ENCODE results near the gene UBE2E1.
"Not testable (repeated sequence)": the region's sequence is repeated elsewhere in the genome, so short reads cannot be mapped to it uniquely, and the experiment has no call there.

UBE2E1 gene

DNA sequence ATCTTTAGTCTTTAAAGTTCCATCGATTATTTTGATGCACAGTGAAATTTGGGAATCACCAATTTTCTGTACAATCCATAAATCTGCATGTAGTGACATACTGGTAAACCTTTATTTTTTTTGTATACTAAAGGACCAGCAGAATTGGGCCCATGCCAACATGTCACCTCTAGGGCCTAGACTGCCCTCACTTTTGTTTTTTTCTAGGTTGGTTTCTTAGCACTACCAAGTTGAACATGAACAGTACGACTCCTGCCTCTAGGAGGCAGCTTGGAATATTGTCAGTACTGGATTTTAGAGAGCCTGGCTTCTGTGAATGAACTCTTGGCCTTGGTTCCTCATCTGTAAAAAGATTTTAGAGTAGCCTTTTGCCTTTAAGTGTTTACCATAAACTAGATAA is 78.7 kb downstream of the UBE2E1 start:
- DNase-seq, result no peak

DNA sequence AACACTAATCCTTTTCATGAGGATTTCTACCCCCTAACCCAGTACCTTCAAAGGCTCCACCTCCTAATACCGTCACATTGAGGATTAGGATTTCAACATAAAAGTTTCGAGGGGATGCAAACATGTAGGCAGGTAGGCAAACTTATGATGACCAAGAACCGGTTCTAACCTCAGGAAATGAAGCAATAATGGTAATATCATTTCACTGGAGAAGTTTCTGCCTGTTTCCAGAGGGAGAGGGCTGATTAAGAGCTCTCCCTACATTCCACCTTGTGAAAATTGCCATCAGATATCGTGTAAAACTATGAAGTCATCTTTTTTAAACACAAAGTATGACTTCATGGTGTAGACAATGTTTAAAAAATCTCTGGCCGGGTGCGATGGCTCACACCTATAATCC is 79.5 kb downstream of the UBE2E1 start:
- no peak for DNase-seq

DNA sequence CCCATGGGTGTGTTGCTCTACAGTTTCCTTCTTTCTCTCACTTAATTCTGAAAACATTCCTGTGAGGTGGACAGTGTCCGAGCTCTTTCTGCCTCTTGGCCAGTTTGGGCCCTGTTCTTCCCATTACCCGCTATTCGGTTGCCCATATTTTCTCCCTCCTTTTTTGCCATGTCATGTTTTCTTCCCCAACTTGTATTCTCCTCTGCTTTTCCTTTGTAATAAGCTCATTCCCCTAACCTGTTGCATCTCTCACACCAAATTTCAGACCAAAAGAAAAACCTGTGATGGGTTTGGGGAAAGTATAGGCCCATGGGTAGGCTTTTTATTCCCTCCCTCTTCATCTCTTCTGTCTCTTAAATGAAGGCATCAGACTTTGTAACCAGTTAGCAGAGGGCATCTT is 80.6 kb downstream of the UBE2E1 start:
- no peak for DNase-seq

DNA sequence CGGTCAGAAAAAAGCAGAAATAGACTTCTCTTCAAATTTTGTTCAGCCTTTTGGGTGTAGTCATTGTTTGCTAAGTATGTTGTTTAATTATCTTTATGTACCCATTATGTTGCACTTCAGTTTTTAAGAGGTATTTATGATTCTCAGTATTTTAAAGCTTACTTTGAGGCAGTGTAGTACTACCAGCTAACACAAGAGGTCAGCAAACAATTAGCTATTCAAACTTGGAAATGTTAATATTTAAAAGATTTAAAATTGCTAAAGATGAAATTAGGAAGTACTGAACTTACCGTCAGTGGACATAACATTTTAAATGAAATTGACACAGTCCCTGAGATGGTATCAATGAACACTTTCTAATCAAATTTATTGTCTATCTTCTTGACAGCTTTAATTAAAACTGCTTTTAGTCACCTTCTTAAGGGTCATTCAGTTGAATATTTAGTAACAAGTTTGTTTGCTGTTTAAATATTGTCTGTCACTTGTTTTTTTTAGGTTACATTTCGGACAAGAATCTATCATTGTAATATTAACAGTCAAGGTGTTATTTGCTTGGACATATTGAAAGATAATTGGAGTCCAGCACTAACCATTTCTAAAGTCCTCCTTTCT is 83.0 kb downstream of the UBE2E1 start:
- DNase-seq, result no peak

DNA sequence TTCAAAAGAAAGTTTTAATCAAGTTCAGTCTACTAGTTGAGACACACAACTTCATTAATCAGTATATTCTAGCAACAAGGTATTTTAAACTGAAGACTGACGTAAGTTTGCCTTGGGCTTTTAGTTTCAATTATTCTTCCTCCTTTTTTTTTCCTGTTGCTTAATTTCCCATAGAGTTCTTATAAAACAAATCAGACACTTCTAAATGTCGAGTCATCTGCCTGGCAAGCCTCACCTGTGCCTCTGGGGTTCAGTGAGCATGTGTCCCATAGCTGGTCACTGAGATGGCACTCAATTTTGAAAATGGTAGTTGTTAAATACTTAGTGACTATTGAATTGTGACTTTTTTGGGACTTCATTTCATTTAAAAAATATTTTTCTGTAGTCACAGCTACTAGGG is 83.6 kb downstream of the UBE2E1 start:
- DNase-seq, result no peak

DNA sequence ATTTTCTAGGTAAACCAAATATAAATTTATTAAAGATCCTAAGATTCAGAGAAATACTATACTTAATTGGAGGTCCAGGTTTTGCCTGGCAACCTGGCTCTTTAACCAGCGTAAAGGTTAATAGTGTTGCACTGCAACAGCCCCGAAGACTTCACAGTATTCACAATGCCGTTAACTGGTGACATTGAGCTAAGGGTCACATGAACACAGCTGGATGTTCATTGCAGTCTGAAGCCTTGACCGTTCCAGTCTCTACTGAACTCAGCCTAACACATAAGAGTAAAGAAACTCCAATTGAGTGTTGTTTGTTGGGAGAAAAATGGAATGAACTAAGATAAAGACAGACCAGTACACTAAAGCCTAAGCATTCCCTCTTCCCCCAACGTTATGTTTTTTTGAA is 84.2 kb downstream of the UBE2E1 start:
- DNase-seq, result no peak

DNA sequence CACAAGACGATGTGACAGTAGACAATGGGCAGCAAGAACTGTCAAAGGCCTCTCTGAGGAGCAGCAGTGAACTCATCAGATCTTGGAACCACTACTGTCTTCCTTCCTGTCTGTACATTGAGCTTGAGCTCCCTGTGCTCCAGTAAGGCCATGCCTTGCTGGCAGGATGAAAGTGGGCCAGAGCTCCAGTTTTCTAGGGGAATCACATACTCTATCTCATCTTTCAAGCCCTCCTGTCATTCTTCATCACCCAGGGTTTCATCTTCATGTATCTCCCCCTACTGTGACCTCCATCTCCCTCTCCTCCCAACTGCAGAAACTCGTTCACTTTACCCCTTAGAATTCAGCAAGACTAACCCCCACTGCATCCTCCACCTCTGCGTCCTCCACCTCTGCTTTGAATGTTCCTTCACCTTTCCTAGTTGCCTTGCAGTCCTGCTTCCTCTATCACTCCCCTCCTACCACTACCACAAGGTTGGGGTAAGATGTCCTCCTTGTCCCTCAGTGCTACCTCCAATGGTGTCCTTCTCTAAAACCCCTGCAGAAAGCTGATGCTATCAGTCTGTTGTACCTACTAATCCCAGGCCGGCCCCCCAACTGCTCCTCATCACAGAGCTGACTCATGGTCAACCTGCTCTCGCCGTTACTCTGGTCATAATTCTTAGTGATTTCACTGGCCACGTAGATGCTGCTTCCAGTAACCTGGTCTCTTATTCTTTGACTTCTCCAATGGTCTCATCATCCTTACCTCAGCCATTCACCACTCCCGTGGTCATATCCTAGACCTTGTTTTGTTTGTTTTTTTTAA is 88.7 kb downstream of the UBE2E1 start:
- no peak for DNase-seq

DNA sequence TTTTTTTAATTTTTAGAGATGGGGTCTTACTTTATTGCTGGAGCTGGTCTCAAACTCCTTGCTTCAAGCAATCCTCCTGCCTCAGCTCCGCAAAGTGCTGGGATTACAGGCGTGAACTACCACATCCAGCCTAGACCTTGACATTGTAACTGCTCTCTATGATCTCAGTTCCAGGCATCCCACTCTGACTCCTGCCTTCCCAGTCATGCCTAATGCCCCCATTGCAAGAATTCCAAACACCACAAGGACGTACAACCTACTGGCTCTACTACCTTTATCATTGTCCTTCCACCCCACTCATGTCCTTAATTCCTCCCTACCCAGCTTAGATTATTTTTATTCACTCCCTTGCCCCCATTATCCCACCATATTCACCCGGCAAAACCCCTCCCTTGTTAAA is 89.4 kb downstream of the UBE2E1 start:
- DNase-seq, result no peak

DNA sequence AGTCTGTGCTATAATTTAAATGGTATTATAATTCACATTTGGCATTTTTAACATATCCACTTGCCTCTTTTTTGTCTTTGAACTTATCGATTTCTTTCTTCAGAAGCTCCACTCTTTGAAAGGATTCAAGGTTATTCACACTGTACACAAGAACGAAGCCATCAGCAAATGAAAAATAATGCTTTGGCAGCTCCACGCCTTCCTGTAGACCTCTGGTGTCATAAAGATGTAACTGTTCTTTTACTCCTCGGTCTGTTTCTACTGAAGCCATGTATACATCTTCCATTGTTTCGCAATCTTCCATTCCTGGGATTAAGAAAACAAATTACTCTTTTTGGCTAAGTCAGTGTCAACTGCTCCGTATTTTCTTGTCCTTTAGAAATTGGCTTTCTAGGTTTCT is 95.0 kb downstream of the UBE2E1 start:
- no peak for DNase-seq

DNA sequence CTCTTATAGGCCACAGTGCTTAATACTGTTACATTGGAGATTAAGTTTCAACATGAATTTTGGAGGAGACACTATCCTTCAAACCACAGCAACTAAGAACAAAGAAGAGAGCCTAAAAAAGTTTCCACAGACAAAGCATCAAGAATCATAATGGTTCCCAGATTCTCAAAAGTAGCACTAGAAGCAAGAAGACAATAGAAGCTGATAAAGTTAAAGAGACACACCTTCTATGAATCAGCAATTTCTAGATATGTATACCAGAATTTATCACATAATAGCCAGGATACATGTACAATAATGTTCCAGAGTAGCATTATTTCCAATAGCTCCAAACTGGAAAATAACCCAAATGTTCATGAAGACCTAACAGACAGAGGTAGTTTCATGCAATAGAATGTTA is 98.8 kb downstream of the UBE2E1 start:
- no peak for DNase-seq

DNA sequence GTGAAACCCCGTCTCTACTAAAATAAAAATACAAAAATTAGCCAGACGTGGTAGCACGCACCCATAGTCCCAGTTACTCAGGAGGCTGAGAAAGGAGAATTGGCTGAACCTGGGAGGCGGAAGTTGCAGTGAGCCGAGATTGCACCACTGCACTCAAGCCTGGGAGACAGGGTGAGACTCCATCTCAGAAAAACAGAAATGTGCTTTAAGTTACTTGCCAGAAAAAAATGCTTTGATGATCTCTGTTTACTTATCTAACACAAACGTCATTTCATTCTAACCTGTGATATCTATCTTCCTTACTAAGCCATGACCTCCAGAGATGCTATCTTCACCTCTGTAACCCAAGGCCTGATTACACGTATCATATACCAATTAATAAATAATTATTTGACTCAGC is 103.6 kb downstream of the UBE2E1 start:
- no peak for DNase-seq

DNA sequence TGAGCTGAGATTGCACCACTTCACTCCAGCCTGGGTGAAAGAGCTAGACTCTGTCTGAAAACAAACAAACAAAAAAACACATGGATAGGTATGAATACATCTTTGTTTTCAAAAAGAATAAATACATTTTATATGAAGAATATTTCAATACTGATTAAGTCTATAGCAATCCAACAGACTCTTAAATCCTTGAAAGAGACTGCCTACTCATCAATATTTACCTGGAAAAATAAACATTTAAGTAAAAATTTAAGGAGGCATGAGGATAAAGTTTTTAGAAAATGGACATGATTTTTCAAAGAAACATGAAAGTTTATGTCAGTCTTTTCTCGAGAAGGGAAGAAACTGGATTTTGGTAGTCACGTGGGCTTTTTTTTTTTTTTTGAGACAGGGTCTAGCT is 105.6 kb downstream of the UBE2E1 start:
- DNase-seq, result no peak

DNA sequence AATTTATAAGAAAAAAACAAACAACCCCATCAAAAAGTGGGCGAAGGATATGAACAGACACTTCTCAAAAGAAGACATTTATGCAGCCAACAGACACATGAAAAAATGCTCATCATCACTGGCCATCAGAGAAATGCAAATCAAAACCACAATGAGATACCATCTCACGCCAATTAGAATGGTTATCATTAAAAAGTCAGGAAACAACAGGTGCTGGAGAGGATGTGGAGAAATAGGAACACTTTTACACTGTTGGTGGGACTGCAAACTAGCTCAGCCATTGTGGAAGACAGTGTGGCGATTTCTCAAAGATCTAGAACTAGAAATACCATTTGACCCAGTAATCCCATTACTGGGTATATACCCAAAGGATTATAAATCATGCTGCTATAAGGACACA is 106.6 kb downstream of the UBE2E1 start:
- not testable (repeated sequence) for DNase-seq

DNA sequence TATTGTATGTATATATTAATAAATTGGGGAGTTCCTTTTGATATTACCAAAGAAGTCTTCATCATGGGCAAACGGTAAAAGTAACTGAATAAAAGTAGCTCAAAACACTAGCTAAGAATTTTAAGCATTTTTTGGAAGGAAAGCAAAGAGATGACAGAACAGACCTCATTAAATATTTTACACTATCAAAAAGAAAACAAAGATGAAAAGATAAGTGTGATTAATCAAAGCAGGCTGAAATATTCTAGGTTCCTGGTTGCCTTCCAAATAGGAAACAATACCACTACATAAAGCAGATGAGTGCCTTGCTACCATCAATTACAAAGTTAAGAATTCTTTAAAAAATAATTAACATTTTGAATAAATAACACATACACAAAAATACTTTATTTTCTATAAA is 107.4 kb downstream of the UBE2E1 start:
- DNase-seq, result no peak

DNA sequence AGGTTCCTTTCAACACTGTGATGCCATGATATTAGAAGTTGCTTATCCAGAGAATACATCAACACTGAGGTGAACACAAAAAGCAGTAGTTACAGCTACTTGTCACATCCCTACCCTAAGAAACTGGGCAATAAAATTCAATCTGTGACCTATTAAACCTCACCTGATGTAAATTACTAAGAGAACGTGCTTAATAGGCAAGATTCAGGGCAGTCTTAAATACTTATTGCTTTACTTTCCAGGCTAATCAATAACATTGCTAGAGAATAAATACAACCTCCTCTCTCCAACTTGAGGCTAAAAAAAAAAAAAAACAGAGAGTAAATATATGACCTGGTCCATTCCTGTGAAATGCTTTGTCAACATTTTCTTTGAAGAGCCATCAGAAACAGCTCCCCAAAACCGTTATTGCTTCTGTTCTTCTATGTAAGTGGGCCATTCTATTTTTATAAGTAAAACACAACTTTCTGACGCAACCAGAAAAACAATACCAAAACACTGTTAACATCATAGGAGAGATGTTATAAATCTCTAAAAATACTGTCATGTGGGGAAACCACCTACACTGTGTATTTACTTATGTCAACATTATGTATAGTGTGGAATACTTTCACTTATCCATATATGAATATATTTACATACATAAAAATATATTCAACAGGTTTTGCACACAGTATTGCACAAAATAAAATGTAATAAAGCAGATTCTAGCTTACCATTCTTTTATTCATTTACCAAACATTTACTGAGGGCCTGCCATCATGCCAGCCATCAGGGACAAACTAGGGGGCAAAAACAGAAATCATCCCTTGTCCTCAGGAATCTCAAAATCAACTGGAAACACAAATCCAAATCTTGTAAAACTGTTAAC is 108.4 kb downstream of the UBE2E1 start:
- no peak for DNase-seq

DNA sequence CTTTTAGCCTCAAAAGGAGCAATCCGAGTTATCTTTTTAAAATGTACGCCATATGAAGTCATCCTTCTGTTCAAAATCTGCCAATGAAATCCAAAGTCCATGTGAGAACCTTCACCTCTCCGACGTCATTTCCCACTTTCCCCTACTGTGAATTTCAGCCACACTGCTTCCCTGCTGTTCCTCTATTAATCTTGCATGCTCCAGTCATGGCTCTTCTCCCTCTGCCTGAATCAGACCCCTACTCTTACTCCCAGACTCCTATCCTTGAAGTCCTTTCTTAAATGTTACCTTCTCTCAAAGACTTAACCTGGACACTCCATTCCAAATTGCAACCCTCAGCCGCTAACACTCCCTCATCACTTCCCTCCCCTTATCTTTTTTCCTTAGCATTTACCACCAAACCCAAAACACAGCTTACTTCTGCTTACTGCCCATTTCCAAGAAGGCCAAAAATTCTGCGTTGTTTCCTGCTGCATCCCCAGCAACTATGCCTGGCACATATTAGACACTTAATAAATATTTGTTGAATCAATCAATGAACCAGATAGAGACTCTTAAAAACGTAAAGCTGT is 109.9 kb downstream of the UBE2E1 start:
- DNase-seq, result peak; percentile 33

DNA sequence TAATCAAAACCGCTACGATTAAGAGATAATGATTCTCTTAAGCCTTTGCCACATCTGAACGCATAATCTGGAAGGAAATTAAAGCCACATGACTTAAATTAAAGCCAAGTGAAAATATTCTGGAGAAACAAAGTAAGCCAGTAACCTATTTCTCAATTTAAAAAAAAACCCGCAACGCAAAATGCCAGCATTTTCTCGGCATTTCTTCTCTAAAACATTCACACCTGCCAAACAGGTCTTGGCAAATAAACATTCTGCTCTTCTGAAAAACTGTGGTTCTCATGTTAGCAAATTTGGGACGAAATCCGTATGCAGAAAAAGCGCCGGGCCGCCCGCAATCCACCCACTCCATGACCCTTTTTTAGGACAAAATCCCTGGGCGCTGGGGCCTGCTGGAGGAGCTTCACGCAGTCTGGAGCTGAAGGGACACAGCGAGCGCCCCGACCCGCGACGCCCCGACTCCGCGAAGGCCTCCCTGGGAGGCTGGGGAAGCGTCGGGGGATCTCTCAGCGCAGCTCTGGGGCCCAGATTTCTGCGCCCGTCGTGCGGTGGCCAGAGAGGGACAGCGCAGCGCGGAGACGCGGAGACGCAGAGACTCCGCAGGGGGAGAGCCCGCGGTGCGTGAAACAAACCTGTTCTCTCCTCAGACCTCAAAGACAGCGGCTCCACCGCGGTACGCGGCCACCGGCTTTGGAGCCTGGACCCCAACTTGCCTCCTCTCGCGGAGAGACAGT is 110.6 kb downstream of the UBE2E1 start:
- no peak for DNase-seq

DNA sequence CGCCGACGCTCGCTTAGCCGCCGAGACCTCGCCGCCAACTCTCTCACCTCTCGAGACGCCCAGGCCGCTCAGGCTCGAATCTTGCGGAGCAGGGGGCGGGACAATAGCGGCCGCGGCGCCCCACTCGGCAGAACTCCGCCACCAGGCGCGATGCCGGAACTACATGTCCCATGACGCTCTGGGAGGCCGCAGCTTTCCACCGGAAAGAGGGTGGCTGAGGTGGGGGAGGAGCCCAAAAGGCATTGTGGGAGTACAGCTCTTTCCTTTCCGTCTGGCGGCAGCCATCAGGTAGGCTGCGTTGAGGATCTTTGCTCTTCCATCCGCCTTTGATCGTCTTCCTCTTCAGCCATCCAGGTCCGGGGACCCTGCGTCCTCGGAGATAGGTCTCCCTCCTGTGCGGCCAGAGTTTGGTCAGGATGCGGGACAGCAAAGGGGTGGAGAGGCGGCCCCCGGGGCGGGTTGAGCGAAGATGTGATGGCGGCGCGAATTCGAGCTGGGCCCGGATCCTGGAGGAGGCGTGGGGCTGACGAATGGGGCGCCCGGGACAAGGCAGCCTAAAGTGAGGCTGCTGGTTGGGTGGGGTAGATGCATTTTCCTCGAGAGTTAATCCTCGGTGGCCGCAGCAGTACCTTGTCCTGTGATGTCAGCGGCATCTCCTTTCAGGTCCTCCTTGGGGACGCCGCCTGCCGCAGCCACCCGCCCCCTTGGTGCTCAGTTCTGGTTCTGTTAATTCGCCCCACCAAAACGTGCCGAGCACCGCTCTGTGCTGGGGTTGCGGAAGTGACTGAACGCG is 111.3 kb downstream of the UBE2E1 start, which contains the start of the genes NKIRAS1 and RPL15:
Gene NKIRAS1, minus strand, starts transcription at position 105 of the 793 bp plus-strand sequence. CDS start 6,086 bp downstream, outside the sequence.
Gene RPL15, plus strand, starts transcription at position 247 of the 793 bp plus-strand sequence. CDS start 728 bp downstream, outside the sequence.
- DNase-seq, result peak; percentile 89

DNA sequence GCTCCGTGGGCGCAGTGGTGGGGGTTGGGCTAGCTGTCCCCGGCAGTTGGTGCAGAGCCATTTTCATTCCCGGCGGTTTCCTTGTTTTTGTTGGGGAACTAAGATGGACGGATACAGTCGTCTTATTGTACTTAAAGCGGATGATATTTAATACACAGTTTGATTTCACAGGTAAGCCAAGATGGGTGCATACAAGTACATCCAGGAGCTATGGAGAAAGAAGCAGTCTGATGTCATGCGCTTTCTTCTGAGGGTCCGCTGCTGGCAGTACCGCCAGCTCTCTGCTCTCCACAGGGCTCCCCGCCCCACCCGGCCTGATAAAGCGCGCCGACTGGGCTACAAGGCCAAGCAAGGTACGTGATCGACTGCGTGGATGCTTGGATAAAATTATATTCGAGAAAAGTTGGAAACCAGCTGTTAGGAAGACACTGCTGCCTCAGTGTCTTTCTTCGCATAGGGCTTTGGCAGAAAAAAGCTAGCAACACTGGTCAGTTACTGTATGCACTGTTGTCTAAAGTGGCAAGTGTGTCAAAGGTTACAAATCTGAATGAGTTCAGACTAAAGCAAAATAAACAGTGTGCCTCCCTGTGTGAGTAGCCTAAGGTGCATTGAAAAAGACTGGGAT is 112.0 kb downstream of the UBE2E1 start:
- not testable (repeated sequence) for DNase-seq

DNA sequence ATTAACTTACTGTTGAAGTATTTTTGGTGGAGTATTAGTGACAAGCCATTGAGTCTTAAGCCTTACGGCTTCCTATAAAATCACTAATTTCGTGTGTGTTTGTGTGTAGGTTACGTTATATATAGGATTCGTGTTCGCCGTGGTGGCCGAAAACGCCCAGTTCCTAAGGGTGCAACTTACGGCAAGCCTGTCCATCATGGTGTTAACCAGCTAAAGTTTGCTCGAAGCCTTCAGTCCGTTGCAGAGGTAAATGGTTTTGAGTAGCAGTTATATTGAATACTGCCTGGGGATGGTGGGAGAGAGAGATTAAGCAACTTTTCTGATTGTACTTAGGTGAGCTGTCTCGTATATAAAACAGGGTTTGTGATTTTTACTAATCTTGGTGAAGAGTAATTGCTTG is 112.6 kb downstream of the UBE2E1 start:
- not testable (repeated sequence) for DNase-seq

DNA sequence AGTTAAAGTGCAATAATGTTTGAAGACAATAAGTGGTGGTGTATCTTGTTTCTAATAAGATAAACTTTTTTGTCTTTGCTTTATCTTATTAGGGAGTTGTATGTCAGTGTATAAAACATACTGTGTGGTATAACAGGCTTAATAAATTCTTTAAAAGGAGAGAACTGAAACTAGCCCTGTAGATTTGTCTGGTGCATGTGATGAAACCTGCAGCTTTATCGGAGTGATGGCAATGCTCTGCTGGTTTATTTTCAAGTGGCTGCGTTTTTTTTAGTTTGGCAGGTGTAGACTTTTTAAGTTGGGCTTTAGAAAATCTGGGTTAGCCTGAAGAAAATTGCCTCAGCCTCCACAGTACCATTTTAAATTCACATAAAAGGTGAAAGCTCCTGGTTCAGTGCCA is 113.9 kb downstream of the UBE2E1 start:
- DNase-seq, result no peak

Measured in NCI-H446 treated with DMSO at 0.1 percent for 48 hours (cell line).